ENCODE results near the gene TMCC1. TPM values are rescaled to one million over a fixed set of nuclear protein-coding genes. Genes with fewer than 3 reads are reported as not detected.

Gene TMCC1
- total and polyA plus RNA-seq, 2 donors (not counting 3 experiments of a cell fraction or from before 2014, with no cell fraction given) = 17.4 to 38.4 TPM

- no TSS peak for BruUV-seq (replicated peaks)
- no peak for DNase-seq (ENCODE audit: low read depth, low spot score)
- Histone ChIP-seq H3K9me1 (replicated peaks; ENCODE audit: control insufficient read depth, extremely low read depth, insufficient read depth, low read length) (no peaks in the 10 kb centered on the region), H3K36me3 (ENCODE audit: control insufficient read depth in 2 of 2, extremely low read depth in 1 of 2, insufficient read depth in 2 of 2, low read length in 2 of 2) (peaks cover 2 to 3% of the 10 kb centered on the region in 2 experiments), H3K79me2 (ENCODE audit: control insufficient read depth, insufficient read depth, low read length) (peaks cover 2% of the 10 kb centered on the region), H3K9me3 (replicated peaks; ENCODE audit: control insufficient read depth, insufficient read depth, low read length) (no peaks in the 10 kb centered on the region), H3K27ac (ENCODE audit: insufficient read depth, low read depth, low read length) (no peak overlapping the region), H3K4me2 (ENCODE audit: insufficient read depth, low read length) (no peak overlapping the region), H2AFZ (ENCODE audit: low read depth, low read length) (no peak overlapping the region), H4K20me1 (replicated peaks; ENCODE audit: control insufficient read depth, extremely low read depth, insufficient read depth, low read length) (no peaks in the 10 kb centered on the region), H3K4me3 (replicated peaks in 1 of 3; ENCODE audit: insufficient read depth in 1 of 3, low read depth in 1 of 3, low read length in 3 of 3) (no peak overlapping the region), H3K27me3 (ENCODE audit: control insufficient read depth in 2 of 2, insufficient read depth in 2 of 2, low read length in 2 of 2) (no peaks in the 10 kb centered on the region), H3K9ac (replicated peaks; ENCODE audit: extremely low read depth, insufficient read depth, low read length) (no peak overlapping the region), H3K4me1 (ENCODE audit: control insufficient read depth, extremely low read depth, insufficient read depth, low read length) (no peaks in the 10 kb centered on the region)
- dilution Hi-C loops (cut with MboI; ENCODE audit: extremely low pct_ligation_motif_present, low sequenced_read_pairs) = loop anchor here (25.0 kb wide), 1 partner anchor 169 kb away; no protein-coding TSS in a partner anchor
- intact Hi-C loops (cut with micrococcal nuclease) = no loop called here
- FAIRE-seq = no peak
- TF ChIP-seq MAX (IDR thresholded peaks at IDR 0.05; ENCODE audit: insufficient read depth, insufficient read length) (no peak), GATA2 (IDR thresholded peaks at IDR 0.05; ENCODE audit: insufficient read depth, insufficient read length, low read depth, low read length) (no peak), POLR2A (IDR thresholded peaks at IDR 0.05; ENCODE audit: low read depth, low read length) (no peak), JUN (IDR thresholded peaks at IDR 0.05; ENCODE audit: borderline replicate concordance, insufficient read depth, insufficient read length, low read depth) (no peak), EZH2 (IDR thresholded peaks at IDR 0.05; ENCODE audit: borderline replicate concordance, low read depth, low read length, severe bottlenecking) (no peak), MYC (IDR thresholded peaks at IDR 0.05; ENCODE audit: low read depth, low read length) (no peak), POLR2AphosphoS5 (IDR thresholded peaks at IDR 0.05; ENCODE audit: insufficient read depth, low read depth, low read length) (no peak), CTCF (IDR thresholded peaks at IDR 0.05; ENCODE audit: extremely low read depth in 1 of 2, insufficient read depth in 1 of 2, low read depth in 1 of 2, low read length in 2 of 2) (no peak), FOS (IDR thresholded peaks at IDR 0.05; ENCODE audit: borderline replicate concordance, insufficient read depth, low read length) (no peak)
- CTCF ChIA-PET = interaction anchor here (0.9 to 4.9 kb wide), 5 partner anchors 8 to 448 kb away, joined by 3 to 43 read pairs (median 3); no protein-coding TSS in a partner anchor
- POLR2A ChIA-PET = no interaction called here
Measured at GRCh38 chr3:129831503-129831902, 62.0 kb downstream of the TMCC1 start.
